ENCODE results near the gene GRB10. TPM values are rescaled to one million over a fixed set of nuclear protein-coding genes. Genes with fewer than 3 reads are reported as not detected.

GRB10 gene
- total RNA-seq, 1 donor from 2014 or later: 33.9 TPM

- Histone ChIP-seq H3K4me2 (no peak overlapping the region), H3K9ac (no peak overlapping the region), H3K9me3 (ENCODE audit: low read depth) (no peaks in the 10 kb centered on the region), H2AFZ (replicated peaks) (no peak overlapping the region), H3K4me1 (peaks cover 14% of the 10 kb centered on the region), H3K27ac (no peak overlapping the region), H3K4me3 (no peak overlapping the region), H4K20me1 (ENCODE audit: low read depth) (peaks cover 17% of the 10 kb centered on the region), H3F3A (ENCODE audit: low read depth) (no peaks in the 10 kb centered on the region), H3K27me3 (no peaks in the 10 kb centered on the region), H3K79me2 (ENCODE audit: low read depth) (peaks cover 29% of the 10 kb centered on the region), H3K36me3 (no peaks in the 10 kb centered on the region)
- Mint-ChIP-seq H3K4me1 (peaks cover 9% of the 10 kb centered on the region), H3K27ac (no peak overlapping the region), H3K9me3 (peaks cover 18% of the 10 kb centered on the region), H3K36me3 (peaks cover 66% of the 10 kb centered on the region), H3K4me3 (no peak overlapping the region), H3K27me3 (ENCODE audit: insufficient read depth, low read depth) (peaks cover 10% of the 10 kb centered on the region)
- no peak for DNase-seq (ENCODE audit: low spot score)
- TF ChIP-seq EZH2phosphoT487 (IDR thresholded peaks at IDR 0.05) (no peak), CTCF (IDR thresholded peaks at IDR 0.05) (no peak), EZH2 (IDR thresholded peaks at IDR 0.05) (no peak)
Measured at GRCh38 chr7:50752422-50752821, 30.3 kb downstream of the GRB10 start.

- DNase-seq (ENCODE audit: low spot score): no peak
- Histone ChIP-seq H3F3A (ENCODE audit: low read depth) (no peaks in the 10 kb centered on the region), H3K4me1 (peaks cover 14% of the 10 kb centered on the region), H3K9me3 (ENCODE audit: low read depth) (no peaks in the 10 kb centered on the region), H3K27ac (no peak overlapping the region), H4K20me1 (ENCODE audit: low read depth) (peaks cover 12% of the 10 kb centered on the region), H2AFZ (replicated peaks) (no peak overlapping the region), H3K4me2 (no peak overlapping the region), H3K79me2 (ENCODE audit: low read depth) (peaks cover 26% of the 10 kb centered on the region), H3K9ac (no peak overlapping the region), H3K36me3 (no peaks in the 10 kb centered on the region), H3K4me3 (no peak overlapping the region), H3K27me3 (no peaks in the 10 kb centered on the region)
- H3K27ac Mint-ChIP-seq: no peak overlapping the region
- peaks cover 10% of the 10 kb centered on the region for H3K27me3 Mint-ChIP-seq (ENCODE audit: insufficient read depth, low read depth)
- TF ChIP-seq EZH2phosphoT487 (IDR thresholded peaks at IDR 0.05) (no peak), EZH2 (IDR thresholded peaks at IDR 0.05) (no peak), CTCF (IDR thresholded peaks at IDR 0.05) (no peak)
- no peak overlapping the region for H3K4me3 Mint-ChIP-seq
- peaks cover 9% of the 10 kb centered on the region for H3K4me1 Mint-ChIP-seq
- H3K9me3 Mint-ChIP-seq: peaks cover 26% of the 10 kb centered on the region
- peaks cover 74% of the 10 kb centered on the region for H3K36me3 Mint-ChIP-seq
Measured at GRCh38 chr7:50751146-50751545, 31.6 kb downstream of the GRB10 start.

GRCh38 chr7:50749896-50750295 is 32.8 kb downstream of the GRB10 start:
- Mint-ChIP-seq H3K27me3 (ENCODE audit: insufficient read depth, low read depth) (peaks cover 8% of the 10 kb centered on the region), H3K4me1 (peaks cover 5% of the 10 kb centered on the region), H3K9me3 (peaks cover 26% of the 10 kb centered on the region), H3K36me3 (peaks cover 80% of the 10 kb centered on the region), H3K27ac (no peak overlapping the region), H3K4me3 (no peak overlapping the region)
- no peaks in the 10 kb centered on the region for H3K36me3 ChIP-seq
- peaks cover 12% of the 10 kb centered on the region for H3K4me1 ChIP-seq
- no peaks in the 10 kb centered on the region for H3K27me3 ChIP-seq
- no peak overlapping the region for H3K4me2 ChIP-seq
- H3K9ac ChIP-seq: no peak overlapping the region
- no peaks in the 10 kb centered on the region for H3F3A ChIP-seq (ENCODE audit: low read depth)
- DNase-seq (ENCODE audit: low spot score): no peak
- no peak overlapping the region for H2AFZ ChIP-seq (replicated peaks)
- H3K9me3 ChIP-seq (ENCODE audit: low read depth): no peaks in the 10 kb centered on the region
- peaks cover 5% of the 10 kb centered on the region for H4K20me1 ChIP-seq (ENCODE audit: low read depth)
- H3K4me3 ChIP-seq: no peak overlapping the region
- no peak for TF ChIP-seq EZH2 (IDR thresholded peaks at IDR 0.05)
- no peak for TF ChIP-seq CTCF (IDR thresholded peaks at IDR 0.05)
- TF ChIP-seq EZH2phosphoT487 (IDR thresholded peaks at IDR 0.05): no peak
- H3K27ac ChIP-seq: no peak overlapping the region
- peaks cover 24% of the 10 kb centered on the region for H3K79me2 ChIP-seq (ENCODE audit: low read depth)

Data from neural progenitor cell (in vitro differentiated cells).